ENCODE measurements around the gene RPS4Y1. TPM values are rescaled to one million over a fixed set of nuclear protein-coding genes. Genes with fewer than 3 reads are reported as not detected.

The RPS4Y1 gene
- total and polyA plus RNA-seq, 4 donors = 153 to 159 TPM; not detected in 2

- no peak overlapping the region for H3K4me3 ChIP-seq (ENCODE audit: low read depth in 1 of 3, low read length in 3 of 3)
- H3K4me1 ChIP-seq (ENCODE audit: control insufficient read depth in 4 of 4, insufficient read depth in 4 of 4, low read length in 3 of 4) = no peaks in the 10 kb centered on the region
- DNase-seq (ENCODE audit: low spot score) = no peak
- WGBS = 97% methylated on average over 8 of the region's 8 CpGs
- TF ChIP-seq HNF4A (conservative IDR thresholded peaks at IDR 0.05) (no peak), ZBTB33 (IDR thresholded peaks at IDR 0.05) (no peak), YY1 (IDR thresholded peaks at IDR 0.05) (no peak), ATF3 (IDR thresholded peaks at IDR 0.05) (no peak), HNF4G (IDR thresholded peaks at IDR 0.05) (no peak), RXRA (IDR thresholded peaks at IDR 0.05) (no peak), FOXA1 (IDR thresholded peaks at IDR 0.05) (no peak), GABPA (IDR thresholded peaks at IDR 0.05 in 1 of 2, conservative IDR thresholded peaks at IDR 0.05 in 1 of 2) (no peak), FOXA2 (IDR thresholded peaks at IDR 0.05) (no peak), CTCF (IDR thresholded peaks at IDR 0.05; ENCODE audit: low read depth, low read length, missing input control) (no peak), EGR1 (IDR thresholded peaks at IDR 0.05; ENCODE audit: low read depth in 2 of 2) (no peak), TAF1 (conservative IDR thresholded peaks at IDR 0.05) (no peak), SP1 (IDR thresholded peaks at IDR 0.05) (no peak), NR2F2 (IDR thresholded peaks at IDR 0.05) (no peak), RAD21 (IDR thresholded peaks at IDR 0.05) (no peak), MAX (IDR thresholded peaks at IDR 0.05) (no peak), JUND (IDR thresholded peaks at IDR 0.05) (no peak), REST (IDR thresholded peaks at IDR 0.05) (no peak)
- H3K9ac ChIP-seq (ENCODE audit: low read depth in 1 of 2, low read length in 2 of 2) = no peak overlapping the region
- H3K27ac ChIP-seq (ENCODE audit: low read depth in 1 of 2, low read length in 2 of 2) = no peak overlapping the region
- peaks cover 0 to 22% (median 3%) of the 10 kb centered on the region in 4 donors for H3K36me3 ChIP-seq (ENCODE audit: control insufficient read depth in 4 of 4, insufficient read depth in 3 of 4, low read depth in 1 of 4, low read length in 3 of 4)
- H3K27me3 ChIP-seq (ENCODE audit: control insufficient read depth in 4 of 4, insufficient read depth in 4 of 4, low read length in 3 of 4) = no peaks in the 10 kb centered on the region
- no peaks in the 10 kb centered on the region for H3K9me3 ChIP-seq (ENCODE audit: control insufficient read depth in 4 of 4, low read length in 3 of 4)
Measured at GRCh38 chrY:2867469-2867868, 26.1 kb downstream of the RPS4Y1 start.

Measured in liver (tissue), 9 donors.